Regular cardiac myocyte (primary cell): ENCODE data around the gene KRT72. TPM values are rescaled to one million over a fixed set of nuclear protein-coding genes. Genes with fewer than 3 reads are reported as not detected.

Experiments
- total RNA-seq: library from RNA; depleted of rRNA; stranded (reverse); fragments of >200 nt; gene quantifications from 2 replicates; pipeline ENCODE4 v1.2.3, GENCODE V29; 2014

The KRT72 gene
- total RNA-seq, result not detected in 2 replicates

GRCh38 chr12:52600941-52601481 is at the start of gene KRT72:
Gene KRT72 (minus strand): TSS chr12:52601463. CDS start chr12:52601452, 11 bp downstream.

GRCh38 chr12:52618216-52618615 is 17.0 kb upstream of the KRT72 start, which contains the start of gene KRT73:
Gene KRT73 (minus strand): TSS chr12:52618559. CDS start chr12:52618524, 35 bp downstream.

DNA sequence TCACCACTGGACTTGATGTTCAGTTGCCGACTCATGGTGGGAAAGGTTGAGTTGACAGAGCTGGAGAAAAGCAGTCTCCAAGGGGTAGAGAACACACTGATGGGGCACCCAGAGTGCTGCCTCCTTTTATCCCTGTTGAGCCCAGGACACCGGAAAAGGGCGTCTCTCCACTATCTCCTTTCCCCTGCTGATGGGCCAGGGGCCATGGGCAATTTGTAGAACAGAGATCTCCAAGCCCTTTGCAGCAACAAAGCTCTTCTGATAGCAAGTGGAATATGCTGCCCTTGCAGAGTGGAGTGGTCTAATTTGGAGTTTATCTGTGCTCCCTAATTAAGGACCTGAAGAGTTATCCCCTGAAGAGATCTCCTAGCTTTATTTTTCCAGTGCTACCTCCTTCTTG is 27.5 kb downstream of the KRT72 start, which contains the start of gene KRT74:
TSS of gene KRT74 (minus strand) at position 101 of the 400 bp plus-strand sequence. CDS start at position 35, 66 bp downstream.

DNA sequence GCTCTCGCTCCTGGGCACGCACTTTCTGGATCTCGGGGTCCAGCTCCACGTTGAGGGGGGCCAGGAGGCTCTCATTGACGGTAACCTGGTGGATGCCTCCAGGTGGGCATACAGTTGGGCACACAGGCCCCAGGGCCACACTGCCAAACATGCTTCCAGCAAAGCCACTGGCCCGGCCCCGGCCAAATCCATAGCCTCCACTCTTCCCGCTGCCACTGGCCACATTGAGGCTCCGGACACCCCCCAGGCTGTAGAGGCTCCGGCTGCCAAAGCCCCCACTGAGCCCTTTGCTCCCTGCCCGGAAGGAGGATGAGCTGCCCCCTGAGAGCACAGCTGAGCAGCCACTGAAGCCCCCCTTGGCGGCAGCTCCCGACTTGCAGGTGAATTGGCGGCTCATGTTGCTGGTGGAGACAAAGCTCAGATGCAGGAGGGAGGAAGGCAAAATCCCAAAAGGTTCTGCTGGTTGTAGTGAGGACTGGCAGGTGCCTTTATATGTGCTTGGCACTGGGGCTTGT is 48.5 kb downstream of the KRT72 start, which contains the start of gene KRT71:
TSS of gene KRT71 (minus strand) at position 465 of the 515 bp plus-strand sequence. CDS start at position 397, 68 bp downstream.

Other genes with a start within 250 kb of the KRT72 start
- not detected in 2 replicates for gene KRT85, start 234.0 kb downstream of the KRT72 start, total RNA-seq
- gene KRT84, start 215.8 kb downstream of the KRT72 start, total RNA-seq, result not detected in 2 replicates
- gene KRT82, start 195.1 kb downstream of the KRT72 start, total RNA-seq, result not detected in 2 replicates
- not detected in 2 replicates for gene KRT75, start 167.1 kb downstream of the KRT72 start, total RNA-seq
- not detected in 2 replicates for gene KRT6B, start 149.3 kb downstream of the KRT72 start, total RNA-seq
- gene KRT6C, start 127.7 kb downstream of the KRT72 start, total RNA-seq, result not detected in 2 replicates
- 0.96 and 1.4 TPM in 2 replicates for gene KRT6A, start 108.2 kb downstream of the KRT72 start, total RNA-seq
- 1.4 and 2.3 TPM in 2 replicates for gene KRT5, start 81.1 kb downstream of the KRT72 start, total RNA-seq
- not detected in 2 replicates for gene KRT71, start 48.3 kb downstream of the KRT72 start, total RNA-seq
- gene KRT74, start 27.6 kb downstream of the KRT72 start, total RNA-seq, result not detected in 2 replicates
- gene KRT73, start 17.1 kb upstream of the KRT72 start, total RNA-seq, result not detected in 2 replicates
- not detected in 2 replicates for gene KRT2, start 50.7 kb upstream of the KRT72 start, total RNA-seq
- gene KRT1, start 78.9 kb upstream of the KRT72 start, total RNA-seq, result not detected in 2 replicates
- gene KRT77, start 102.1 kb upstream of the KRT72 start, total RNA-seq, result not detected in 2 replicates
- not detected in 2 replicates for gene KRT76, start 175.9 kb upstream of the KRT72 start, total RNA-seq
- not detected in 2 replicates for gene KRT3, start 194.7 kb upstream of the KRT72 start, total RNA-seq
- not detected in 2 replicates for gene KRT4, start 212.7 kb upstream of the KRT72 start, total RNA-seq
- gene KRT79, start 232.8 kb upstream of the KRT72 start, total RNA-seq, result under 0.01 TPM in 1 of 2 replicates, not detected in the other
- gene KRT78, start 247.5 kb upstream of the KRT72 start, total RNA-seq, result not detected in 2 replicates